Measurements from ENCODE around the gene CDC42BPA.

DNA sequence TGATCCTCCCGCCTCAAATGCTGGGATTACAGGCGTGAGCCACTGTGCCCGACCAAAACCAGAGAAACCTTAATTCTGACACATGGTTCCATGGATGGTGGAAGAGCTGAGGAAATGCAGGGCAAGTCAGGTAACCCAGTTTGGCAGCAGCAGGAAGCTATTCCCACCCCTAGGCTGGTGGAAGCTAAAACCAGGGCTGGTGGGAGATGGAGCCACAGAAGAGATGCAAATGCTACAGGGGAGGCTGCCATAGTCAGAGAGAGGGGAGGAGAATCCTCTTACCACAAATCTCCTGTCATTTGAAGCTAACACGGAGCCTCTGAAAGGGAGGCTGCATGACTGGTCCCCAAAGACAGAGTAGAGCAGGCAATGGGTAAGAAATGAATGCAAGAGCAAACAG is 4.1 kb upstream of the CDC42BPA start:
- TF ChIP-seq GATA2 (IDR thresholded peaks at IDR 0.05; ENCODE audit: low read depth, low read length): no peak
- no peak for TF ChIP-seq GATA3 (IDR thresholded peaks at IDR 0.05; ENCODE audit: low read depth, low read length)

All from SH-SY5Y (cell line).